Epidermal melanocyte (primary cell): Measurements from ENCODE around the gene IQCM.

Experiments
- DNase-seq: peaks from one replicate; pipeline ENCODE4 v3.0.0; 2011; ENCODE audit warnings: low spot score; ENCODE audit not compliant: insufficient read length

IQCM gene

DNA sequence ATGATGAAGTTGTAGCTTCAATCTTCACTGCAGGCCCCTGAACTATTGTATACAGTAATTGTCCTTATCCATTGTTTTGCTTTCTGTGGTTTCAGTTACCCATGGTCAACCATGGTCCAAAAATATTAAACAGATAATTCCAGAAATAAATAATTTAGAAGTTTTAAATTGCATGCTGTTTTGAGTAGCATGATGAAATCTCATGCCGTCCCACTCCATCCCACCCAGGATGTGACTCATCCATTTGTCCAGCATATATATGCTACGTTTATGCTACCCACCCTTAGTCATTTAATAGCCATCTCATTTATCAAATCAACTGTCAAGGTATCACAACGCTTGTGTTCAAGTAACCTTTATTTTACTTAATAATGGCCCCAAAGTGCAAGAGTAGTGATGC is 34.5 kb downstream of the IQCM start:
- DNase-seq = no peak

DNA sequence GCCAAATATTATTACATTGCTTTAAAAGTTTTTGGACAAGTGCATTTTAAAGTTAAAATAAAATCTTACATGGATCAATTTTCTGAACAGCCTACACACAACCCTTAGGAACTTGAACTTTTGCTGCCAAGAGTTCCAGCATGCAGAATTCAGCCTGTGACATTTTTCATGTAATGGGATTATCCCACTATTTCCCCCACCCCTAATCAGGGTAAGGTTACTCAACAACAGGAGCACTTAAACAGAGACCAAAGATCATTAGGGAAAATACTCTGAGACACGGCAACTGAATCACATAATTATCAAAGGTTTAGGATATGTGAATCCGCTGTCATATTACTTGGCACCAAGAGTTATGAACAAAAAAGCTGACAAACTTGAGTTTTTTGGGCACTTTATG is 47.2 kb downstream of the IQCM start:
- DNase-seq = no peak

DNA sequence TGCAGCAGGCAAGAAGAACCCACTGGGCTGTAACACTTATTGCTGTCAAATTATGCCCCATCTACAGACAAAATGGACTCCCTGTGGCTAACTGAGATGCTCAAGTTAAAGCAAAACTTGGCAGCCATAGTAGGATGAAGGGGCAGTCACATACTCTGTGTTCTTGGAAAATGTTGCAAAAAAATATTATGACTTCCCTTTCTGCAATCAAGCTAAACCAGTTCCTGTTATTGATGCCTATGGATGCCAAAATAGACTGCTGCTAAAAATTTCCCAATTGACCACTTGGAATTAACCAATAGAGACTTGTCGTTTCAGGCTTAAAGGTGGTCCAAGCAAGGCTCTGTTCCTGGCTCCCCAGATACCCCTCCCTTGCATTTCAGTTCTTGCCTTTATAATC is 49.5 kb downstream of the IQCM start:
- DNase-seq = no peak

DNA sequence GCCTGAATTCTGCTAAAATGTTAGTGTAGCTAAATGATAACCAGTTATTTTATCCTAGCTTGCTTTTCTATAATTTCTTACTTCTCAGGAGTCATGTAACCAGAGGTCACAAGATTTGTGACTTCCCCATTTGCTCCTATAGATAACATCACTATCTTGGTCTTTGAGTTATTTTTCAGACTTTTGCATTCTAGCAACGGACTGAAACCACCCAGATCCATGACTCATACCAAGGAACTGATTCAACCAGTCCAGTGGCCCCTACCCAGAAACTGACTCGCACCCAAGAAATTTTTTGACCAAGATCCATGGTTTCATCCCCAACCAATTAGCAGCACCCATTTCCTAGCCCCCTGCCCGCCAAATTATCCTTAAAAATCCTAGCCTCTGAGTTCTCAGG is 50.0 kb downstream of the IQCM start:
- DNase-seq = no peak

DNA sequence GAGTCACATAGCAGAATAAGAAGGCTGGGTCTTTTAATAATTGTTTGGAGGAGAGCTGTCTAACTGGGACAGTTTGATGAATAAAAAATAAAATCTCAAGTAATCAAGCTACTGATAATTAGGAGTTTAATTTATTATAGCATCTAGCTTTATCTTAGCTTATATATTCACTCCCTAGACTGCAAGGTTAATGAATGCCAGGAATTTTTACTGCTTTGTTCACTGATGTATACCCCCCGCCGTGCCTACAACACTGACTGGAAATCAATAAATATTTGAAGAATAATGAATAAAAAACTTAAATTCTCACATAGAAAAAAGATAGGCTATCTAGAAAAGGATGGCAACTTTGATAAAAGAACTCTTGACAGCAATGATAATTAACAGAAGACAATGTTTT is 59.7 kb downstream of the IQCM start:
- DNase-seq = no peak

DNA sequence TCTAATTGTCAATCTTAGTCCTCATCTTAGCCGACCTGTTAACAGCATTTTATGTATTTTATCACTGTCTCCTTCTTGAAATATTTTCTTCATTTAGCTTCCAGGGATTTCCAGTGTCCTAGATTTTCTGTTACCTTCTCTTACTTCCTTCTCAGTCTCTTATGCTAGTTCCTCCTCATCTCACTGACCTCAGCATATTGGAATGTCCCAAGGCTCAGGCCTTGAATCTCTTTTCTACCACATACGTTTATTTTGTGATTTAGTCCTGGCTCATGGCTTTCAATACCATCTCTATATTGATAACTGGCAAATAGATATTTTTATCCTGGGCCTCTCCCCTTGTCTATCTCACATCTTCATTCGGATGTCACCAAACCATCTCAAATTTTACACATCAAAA is 61.1 kb downstream of the IQCM start:
- no peak for DNase-seq

DNA sequence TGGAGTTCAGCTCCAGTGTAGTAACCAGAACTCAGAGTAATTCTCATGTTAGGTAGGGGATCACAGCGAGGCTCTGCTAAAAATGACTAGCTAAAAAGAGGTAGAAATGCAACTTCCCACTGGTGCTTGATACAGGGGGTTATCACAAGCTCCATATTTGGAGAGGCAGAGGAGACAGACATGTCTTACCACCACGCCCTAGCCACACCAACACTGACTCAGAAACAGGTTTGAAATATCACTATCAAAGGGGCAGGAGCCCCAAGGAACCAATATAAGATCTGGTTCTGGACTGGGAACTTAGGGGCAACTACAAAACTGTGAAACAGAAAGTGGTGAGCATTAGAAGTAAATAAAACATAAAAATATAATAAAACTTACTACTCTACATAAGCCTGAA is 62.9 kb downstream of the IQCM start:
- DNase-seq = no peak

DNA sequence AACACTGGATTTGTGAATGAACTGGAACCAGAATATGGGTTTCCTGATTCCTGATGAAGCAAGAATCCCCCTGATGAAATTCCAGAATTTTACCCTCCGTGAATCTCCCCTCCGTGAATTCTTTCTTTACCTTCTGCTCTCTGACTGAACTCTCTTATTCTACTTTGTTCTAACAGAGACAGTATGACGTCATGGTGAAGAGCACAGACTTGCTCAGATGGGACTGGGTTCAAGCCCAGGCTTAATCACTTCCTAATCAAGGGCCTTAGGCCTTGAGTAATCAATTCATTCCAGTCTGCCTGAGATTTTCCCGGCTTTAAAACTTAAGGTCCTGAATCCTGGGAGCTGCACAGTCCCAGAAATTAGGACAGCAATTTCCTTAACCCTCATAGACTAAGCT is 64.5 kb downstream of the IQCM start:
- no peak for DNase-seq

DNA sequence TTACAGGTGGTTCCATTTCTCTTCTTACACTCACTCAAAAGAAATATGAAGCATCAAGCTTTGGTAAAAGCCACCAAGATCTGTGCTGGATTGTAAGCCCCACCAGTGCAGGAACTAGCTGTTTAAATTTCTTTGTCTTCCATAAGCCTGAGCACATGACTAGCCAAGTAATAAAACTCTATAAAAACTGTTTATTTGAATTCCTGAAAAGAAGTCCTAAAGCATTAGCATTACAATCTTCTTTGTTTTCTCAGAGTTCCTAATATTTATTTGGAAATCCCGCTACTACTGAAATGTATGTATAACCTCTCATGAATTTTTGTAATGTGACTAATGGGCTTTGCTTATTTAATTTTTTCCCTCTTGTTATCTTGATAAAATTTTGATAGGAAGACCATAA is 65.9 kb downstream of the IQCM start:
- no peak for DNase-seq

DNA sequence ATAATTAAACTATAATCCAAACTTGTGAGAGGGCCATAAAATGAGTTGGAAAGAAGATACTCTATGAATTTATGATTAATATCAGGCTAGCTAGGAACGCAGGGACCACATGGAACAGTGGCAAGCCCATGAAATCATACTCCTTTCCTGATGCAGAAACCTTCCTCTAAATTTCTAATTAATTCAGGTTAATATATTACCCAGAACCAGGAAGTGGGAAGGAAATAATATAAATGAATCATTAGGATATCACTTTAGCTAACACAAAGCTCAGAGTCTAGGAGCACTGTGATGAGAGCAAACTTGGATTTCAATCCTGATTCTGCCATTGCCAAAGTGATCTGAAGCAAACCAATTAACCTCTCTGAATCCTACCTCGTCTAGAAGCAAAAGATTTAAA is 68.0 kb downstream of the IQCM start:
- DNase-seq = no peak

DNA sequence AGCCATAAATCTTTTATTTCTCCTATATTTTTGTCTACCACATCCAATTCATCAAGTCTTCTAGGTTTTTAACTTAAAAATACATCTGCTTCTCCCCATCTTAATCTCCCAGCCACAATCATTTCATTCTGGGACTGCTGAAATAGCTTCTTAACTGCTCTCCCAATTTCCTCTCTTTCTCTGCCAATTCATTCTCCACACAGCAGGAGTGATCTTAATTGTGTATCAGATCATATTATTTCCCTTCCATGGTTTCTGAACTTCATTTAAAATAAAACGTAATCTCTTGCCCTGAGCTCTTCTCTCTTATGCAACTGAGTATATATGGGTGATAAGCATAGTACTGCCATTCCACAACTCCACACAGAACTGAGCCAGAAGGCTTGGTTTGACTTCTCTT is 69.4 kb downstream of the IQCM start:
- DNase-seq = no peak

DNA sequence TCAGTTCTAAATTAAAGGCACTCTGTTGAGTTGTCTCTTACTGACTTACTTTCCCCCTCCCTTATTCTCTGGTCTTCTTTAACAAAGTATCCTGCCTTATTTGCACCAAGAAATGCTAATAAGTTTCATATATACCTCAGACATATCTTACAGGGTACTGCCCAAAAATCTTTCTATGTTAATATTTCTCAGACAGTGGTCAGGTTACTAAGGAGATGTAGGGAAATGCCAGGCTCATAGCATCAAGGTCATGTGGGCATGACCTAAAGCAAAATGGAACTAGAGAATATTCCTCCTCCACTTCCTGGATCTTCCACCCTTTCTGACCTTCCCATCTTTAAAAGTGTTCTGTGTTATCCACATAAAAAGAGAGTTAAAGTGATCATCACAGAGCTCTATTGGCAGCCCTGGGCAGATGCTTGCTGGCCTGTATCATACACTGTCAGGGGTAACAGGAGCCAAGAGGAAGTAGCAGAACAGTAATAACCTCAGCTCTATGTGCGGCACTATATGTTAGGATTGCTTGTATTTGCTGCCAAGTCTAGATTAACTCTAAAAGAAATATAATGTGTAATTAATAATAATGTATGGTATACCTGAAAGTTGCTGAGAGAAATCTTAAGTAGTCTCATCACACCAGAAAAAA is 74.3 kb downstream of the IQCM start:
- DNase-seq = no peak

DNA sequence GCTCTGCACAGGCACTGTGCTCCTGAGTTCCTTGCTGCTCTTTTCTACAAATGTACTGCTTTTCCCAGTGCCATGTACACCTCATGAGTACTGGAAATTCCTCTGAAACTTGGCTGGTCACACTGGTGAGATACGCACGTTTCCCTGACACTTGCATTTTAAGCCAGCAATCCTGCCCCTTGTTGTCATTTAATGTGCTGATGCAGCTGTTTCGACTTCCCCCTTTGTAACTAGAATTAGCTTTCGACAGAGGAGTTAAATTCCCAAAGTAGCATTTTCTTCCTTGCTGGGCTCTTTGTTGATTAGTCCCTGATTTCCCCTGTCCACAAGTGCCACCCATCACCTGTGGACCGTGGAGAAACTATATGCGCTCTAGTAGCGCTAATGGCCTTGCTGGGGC is 77.5 kb downstream of the IQCM start:
- no peak for DNase-seq

DNA sequence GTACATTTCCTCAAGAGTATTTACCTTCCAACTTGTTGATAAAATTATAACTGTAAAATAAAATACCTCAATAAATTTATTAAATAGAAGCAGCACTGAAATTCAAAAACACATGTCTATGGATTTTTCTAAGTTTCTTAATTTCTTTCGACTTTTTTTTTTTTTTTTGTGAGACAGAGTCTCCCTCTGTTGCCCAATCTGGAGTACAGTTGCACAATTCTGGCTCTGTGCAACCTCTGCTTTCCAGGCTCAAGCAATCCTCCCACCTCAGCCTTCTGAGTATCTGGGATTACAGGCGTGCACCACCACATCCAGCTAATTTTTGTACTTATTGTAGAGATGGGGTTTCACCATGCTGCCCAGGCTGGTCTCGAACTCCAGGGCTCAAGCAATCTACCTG is 79.8 kb downstream of the IQCM start:
- no peak for DNase-seq

DNA sequence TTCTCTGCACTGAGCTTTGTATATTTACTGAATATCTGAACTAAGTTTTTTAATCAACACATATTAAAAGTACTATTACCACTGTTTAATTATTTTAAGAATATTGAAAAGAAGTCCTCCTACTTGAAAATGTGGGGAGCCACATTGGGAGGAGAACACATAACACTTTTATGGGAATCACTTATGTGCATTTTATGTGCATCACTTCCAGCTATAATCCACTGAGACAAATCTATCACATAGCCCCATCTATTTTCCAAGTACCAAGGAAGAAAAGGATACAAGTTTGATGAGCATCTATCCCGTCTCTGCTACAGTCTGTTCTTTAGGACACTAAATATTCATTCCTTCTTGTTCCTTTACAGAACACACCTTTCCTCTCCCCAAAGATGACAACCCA is 87.2 kb downstream of the IQCM start:
- no peak for DNase-seq

DNA sequence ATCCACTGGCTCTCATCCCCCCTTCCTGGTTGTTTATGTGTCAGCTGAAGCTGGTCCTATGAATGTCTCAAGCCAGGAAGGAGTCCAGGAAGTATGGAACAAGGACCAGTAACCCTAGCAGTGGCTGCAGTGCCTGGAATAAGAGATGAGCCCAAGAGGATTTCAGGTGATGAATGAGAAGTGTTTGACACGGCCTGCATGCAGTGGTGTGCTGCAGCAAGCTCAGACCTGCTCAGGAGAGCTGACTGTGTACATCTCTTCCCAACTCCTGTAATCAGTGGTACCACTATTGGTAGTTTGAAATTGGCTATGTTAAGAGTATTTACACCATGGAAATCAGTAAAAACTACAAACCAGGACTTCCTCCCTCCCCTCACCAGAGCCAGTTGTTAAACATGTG is 88.0 kb downstream of the IQCM start:
- no peak for DNase-seq

DNA sequence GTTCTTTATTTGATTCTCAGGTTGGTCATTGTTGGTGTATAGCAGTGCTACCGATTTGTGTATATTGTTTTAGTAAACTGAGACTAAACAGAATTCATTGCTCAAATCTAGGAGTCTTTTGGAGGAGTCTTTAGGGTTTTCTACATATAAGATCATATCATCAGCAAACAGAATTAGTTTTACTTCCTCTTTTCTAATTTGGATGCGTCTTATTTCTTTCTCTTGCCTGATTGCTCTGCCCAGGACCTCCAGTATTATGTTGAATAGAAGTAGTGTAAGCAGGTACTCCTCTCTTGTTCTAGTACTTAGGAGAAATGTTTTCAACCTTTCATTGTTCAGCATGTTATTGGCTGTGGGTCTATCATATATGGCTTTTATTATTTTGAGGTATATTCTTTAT is 92.6 kb downstream of the IQCM start:
- no peak for DNase-seq

DNA sequence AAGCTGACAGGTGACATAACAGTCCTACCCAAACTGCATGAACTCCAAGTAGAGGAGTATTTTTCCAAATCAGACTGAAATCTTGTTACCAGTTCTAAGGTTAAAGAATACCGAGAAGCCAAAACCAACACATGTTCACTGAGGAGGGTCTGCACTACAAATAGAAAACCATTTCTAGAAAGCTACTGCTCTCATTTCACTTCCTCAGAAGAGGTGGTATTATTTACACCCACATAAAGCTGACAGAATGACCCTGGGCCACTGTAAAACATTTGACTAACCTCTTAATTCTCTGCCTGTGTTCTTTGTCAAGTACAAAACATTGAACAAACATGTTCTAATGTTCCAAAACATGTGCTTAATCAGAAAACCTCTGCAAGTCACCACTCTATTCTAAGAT is 95.8 kb downstream of the IQCM start:
- no peak for DNase-seq

DNA sequence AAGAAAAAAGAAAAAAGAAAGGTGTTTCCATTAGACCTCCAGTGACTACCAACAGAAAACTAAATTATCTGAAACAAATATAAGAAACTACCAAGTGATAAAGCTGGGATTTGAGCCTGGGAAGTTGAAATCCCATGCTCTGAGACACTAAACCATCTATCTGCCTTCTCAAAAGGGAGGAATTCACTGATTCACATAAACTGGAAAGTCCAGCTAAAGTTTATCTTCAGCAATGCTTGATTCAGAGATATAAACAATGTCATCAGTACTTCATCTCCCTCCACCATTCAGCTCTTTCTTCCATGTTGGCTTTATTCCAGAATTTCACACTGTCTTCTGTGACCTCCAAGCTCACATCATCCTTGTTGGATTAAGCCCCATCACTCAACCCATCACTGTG is 96.3 kb downstream of the IQCM start:
- DNase-seq = no peak

DNA sequence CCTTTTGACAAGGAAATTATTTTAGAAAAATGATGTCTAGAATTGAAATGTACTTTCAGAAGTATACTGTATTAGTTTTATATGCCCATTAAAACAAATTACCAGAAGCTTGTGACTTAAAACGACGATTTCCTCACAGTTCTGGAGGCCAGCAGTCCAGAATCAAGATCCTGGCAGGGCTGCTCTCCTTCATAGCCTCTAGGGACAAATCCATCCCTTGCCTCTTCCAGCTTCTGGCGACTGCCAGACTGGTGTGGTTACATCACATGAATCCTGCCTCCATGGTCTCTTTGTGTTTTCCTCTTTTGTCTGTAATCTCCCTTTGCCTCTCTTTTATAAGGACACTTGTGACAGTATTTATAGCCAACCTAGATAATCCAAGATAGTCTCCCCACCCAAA is 97.1 kb downstream of the IQCM start:
- no peak for DNase-seq

DNA sequence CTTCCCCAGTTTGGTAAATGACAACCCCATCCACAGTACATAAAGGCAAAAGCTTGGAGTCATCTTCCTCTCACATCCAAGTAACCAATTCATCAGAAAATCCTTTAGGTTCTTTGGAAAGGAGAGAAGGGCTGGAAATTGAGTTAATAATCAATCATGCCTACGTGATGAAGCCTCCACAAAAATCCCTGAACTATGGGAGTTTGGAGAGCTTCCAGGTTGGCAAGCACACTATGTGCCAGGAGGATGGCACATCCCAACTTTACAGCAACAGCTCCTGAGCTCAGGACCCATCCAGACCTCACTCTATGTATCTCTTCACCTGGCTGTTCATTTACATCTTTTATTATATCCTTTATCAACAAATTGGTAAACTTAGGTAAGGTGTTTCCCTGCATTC is 98.9 kb downstream of the IQCM start:
- no peak for DNase-seq

DNA sequence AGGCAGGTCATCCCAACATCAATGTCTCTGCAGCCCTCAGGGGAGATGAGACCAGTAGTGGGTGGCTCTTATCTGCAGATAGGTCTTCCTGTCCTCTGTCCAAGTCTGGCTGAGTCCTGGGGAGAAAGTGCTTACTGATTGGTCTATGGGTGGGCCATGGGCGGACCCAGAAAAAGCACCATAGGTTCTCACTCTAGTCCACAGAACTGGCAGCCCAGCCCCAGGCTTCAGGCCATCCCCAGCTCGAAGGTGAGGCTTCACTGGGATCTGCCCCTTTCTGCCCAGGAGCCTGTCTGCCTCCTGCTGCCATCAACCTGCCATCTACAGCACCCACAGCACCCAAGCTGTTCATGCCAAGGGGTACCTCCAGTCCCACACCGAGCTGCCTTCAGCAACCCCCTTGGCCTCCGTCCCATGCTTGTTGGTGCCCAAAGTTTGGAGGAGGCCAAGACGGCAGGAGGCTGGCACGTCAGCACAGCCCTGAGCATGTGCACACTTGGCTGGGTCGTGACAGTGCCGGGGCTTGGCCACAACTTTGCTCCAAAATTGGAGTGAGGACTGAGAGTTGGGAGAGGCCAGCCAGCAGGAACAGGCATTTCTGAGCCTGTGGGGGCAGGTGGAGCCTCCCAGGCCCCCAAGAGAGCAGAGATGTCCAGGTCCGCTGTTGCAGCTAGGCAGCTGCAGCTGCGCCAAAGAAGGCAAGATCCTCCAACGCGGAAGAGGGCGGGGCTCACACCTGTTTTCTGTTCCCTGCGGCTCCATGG is 99.6 kb downstream of the IQCM start:
- DNase-seq = no peak

DNA sequence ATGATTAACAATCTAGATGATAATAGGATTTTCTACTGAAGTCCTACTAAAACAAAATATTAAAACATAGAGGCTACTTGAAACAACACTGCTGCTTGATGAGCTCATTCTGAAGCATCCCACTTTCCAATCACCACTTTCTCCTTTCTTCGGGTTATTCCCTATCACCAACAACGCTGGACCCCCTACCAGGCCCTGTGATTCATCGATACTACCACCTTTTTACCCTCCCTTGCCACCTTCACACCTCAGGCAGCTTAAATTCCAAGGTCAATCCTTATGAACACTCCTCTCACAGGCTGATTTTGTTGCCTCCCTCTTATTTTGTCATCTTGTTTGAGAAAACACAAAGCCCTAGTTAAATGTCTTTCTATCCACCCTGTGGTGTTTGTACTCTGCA is 102.6 kb downstream of the IQCM start:
- DNase-seq = no peak
